ENCODE measurements around the gene FMNL3. TPM values are rescaled to one million over a fixed set of nuclear protein-coding genes. Genes with fewer than 3 reads are reported as not detected.

FMNL3 gene
- total and polyA plus RNA-seq, 8 donors = 2.1 to 28.5 (median 8.3) TPM

GRCh38 chr12:49662998-49663843 lies 44.0 kb downstream of the FMNL3 start:
- WGBS, 5 donors = 28 to 47% (median 46%) methylated on average over 4 to 5 of the region's 5 CpGs
- H3K9me3 ChIP-seq = no peaks in the 10 kb centered on the region
- peak in 1 of 2 donors; percentile 91 for DNase-seq
- H3K4me1 ChIP-seq = peaks cover 16 to 55% (median 44%) of the 10 kb centered on the region in 4 donors
- H3K27me3 ChIP-seq = no peaks in the 10 kb centered on the region
- peak in 2 of 3 donors; percentile 18 to 48 for TF ChIP-seq POLR2AphosphoS5 (IDR thresholded peaks at IDR 0.05)
- no peak for TF ChIP-seq EP300 (IDR thresholded peaks at IDR 0.05)
- intact Hi-C loops (cut with DNase I; ENCODE audit: low total_unique reads) = no loop called here
- peaks cover 0 to 23% (median 15%) of the 10 kb centered on the region in 4 donors for H3K36me3 ChIP-seq
- peak overlapping the region; percentile 48 to 80 (median 77) for H3K27ac ChIP-seq
- H3K4me3 ChIP-seq = peak overlapping the region in 1 of 4 donors; percentile 10

GRCh38 chr12:49661746-49662145 lies 45.5 kb downstream of the FMNL3 start:
- intact Hi-C loops (cut with DNase I; ENCODE audit: low total_unique reads) = no loop called here
- Histone ChIP-seq H3K4me3 (no peak overlapping the region), H3K27me3 (no peaks in the 10 kb centered on the region), H3K4me1 (peaks cover 16 to 55% (median 42%) of the 10 kb centered on the region in 4 donors), H3K36me3 (peaks cover 0 to 37% (median 29%) of the 10 kb centered on the region in 4 donors), H3K27ac (peak overlapping the region in 3 of 5 donors; percentile 77 to 80 (median 78)), H3K9me3 (no peaks in the 10 kb centered on the region)
- TF ChIP-seq CTCF (IDR thresholded peaks at IDR 0.05) (no peak), POLR2AphosphoS5 (IDR thresholded peaks at IDR 0.05) (no peak), POLR2A (IDR thresholded peaks at IDR 0.05) (no peak), EP300 (IDR thresholded peaks at IDR 0.05) (no peak)
- 87 to 95% (median 94%) methylated on average over 3 of the region's 3 CpGs for WGBS, 5 donors
- DNase-seq = no peak

GRCh38 chr12:49661191-49661590 lies 46.0 kb downstream of the FMNL3 start:
- Histone ChIP-seq H3K4me1 (peaks cover 16 to 55% (median 42%) of the 10 kb centered on the region in 4 donors), H3K27ac (peak overlapping the region in 1 of 5 donors; percentile 80), H3K9me3 (no peaks in the 10 kb centered on the region), H3K4me3 (no peak overlapping the region), H3K27me3 (no peaks in the 10 kb centered on the region), H3K36me3 (peaks cover 0 to 40% (median 35%) of the 10 kb centered on the region in 4 donors)
- TF ChIP-seq EP300 (IDR thresholded peaks at IDR 0.05) (no peak), POLR2A (IDR thresholded peaks at IDR 0.05) (no peak), CTCF (IDR thresholded peaks at IDR 0.05) (no peak), POLR2AphosphoS5 (IDR thresholded peaks at IDR 0.05) (no peak)
- 83 to 95% (median 88%) methylated on average over 3 of the region's 3 CpGs for WGBS, 5 donors
- DNase-seq = no peak
- intact Hi-C loops (cut with DNase I; ENCODE audit: low total_unique reads) = no loop called here

- Histone ChIP-seq H3K36me3 (peaks cover 0 to 49% (median 46%) of the 10 kb centered on the region in 4 donors), H3K9me3 (no peaks in the 10 kb centered on the region), H3K4me3 (no peak overlapping the region), H3K4me1 (peaks cover 14 to 42% (median 32%) of the 10 kb centered on the region in 4 donors), H3K27me3 (no peaks in the 10 kb centered on the region), H3K27ac (no peak overlapping the region)
- no peak for DNase-seq
- 57 to 69% (median 68%) methylated on average over 1 of the region's 1 CpG for WGBS, 5 donors
- no peak for TF ChIP-seq EP300 (IDR thresholded peaks at IDR 0.05)
- no peak for TF ChIP-seq POLR2A (IDR thresholded peaks at IDR 0.05)
- TF ChIP-seq CTCF (IDR thresholded peaks at IDR 0.05) = no peak
- no peak for TF ChIP-seq POLR2AphosphoS5 (IDR thresholded peaks at IDR 0.05)
- intact Hi-C loops (cut with DNase I; ENCODE audit: low total_unique reads) = no loop called here
Observed at GRCh38 chr12:49659753-49660152, 47.5 kb downstream of the FMNL3 start.
